ENCODE data around the gene ITIH1.

Gene ITIH1

DNA sequence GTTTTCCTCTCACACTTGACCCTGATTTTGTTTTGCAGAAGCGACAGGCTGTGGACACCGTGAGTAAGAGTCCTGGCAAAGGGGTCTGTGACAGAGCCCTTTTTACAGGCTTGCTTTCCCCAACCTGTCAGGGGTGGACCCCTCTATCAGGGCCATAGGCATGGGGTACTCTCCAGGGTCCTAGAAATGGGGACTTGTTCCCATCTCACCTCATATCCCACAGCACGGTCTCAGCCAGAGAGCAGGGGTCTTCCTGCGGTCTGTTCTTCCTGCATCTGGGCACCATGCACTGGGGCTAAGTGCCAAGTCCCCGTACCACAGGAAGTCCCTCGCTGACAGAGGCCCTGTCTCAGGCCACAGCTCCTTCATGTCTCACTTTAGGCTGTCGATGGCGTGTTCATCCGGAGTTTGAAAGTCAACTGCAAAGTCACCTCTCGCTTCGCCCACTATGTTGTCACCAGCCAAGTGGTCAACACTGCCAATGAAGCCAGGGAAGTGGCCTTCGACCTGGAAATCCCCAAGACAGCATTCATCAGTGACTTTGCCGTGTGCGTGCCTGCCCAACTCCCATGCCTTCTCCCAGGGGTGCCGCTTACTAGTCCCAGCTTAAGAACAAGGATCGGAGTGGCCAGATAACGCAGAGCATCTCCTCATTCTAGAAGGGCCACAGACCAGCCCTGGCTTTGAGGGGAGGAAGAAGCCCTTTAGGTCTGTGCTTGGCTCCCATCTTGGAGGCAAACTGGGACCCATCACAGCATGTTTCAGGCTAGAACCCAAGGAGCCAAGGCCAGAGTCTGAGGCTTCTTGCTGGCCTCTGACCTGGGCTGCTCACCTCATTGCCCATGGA is 783 bp downstream of the ITIH1 start:
- Histone ChIP-seq H3K4me3 (ENCODE audit: low read length) (no peak overlapping the region), H2AFZ (ENCODE audit: low read length) (no peak overlapping the region), H3K9me3 (replicated peaks; ENCODE audit: insufficient read depth, low read length) (no peaks in the 10 kb centered on the region), H3K79me2 (ENCODE audit: low read length) (no peaks in the 10 kb centered on the region), H3K27me3 (replicated peaks; ENCODE audit: insufficient read depth, low read length) (no peaks in the 10 kb centered on the region), H3F3A (ENCODE audit: insufficient read depth, low read length) (no peaks in the 10 kb centered on the region), H3K4me2 (ENCODE audit: low read depth, low read length) (no peak overlapping the region), H3K9ac (ENCODE audit: low read length) (no peak overlapping the region), H4K20me1 (ENCODE audit: insufficient read depth, low read length) (no peaks in the 10 kb centered on the region), H3K36me3 (replicated peaks; ENCODE audit: insufficient read depth, low read length) (no peaks in the 10 kb centered on the region), H3K27ac (ENCODE audit: low read length) (no peak overlapping the region), H3K4me1 (ENCODE audit: low read length) (no peaks in the 10 kb centered on the region), H3K9me2 (replicated peaks; ENCODE audit: insufficient read depth, low read length) (no peaks in the 10 kb centered on the region)
- no peak for DNase-seq
- TF ChIP-seq EZH2phosphoT487 (IDR thresholded peaks at IDR 0.05; ENCODE audit: low read length), result no peak
- TF ChIP-seq, protein P1, sequence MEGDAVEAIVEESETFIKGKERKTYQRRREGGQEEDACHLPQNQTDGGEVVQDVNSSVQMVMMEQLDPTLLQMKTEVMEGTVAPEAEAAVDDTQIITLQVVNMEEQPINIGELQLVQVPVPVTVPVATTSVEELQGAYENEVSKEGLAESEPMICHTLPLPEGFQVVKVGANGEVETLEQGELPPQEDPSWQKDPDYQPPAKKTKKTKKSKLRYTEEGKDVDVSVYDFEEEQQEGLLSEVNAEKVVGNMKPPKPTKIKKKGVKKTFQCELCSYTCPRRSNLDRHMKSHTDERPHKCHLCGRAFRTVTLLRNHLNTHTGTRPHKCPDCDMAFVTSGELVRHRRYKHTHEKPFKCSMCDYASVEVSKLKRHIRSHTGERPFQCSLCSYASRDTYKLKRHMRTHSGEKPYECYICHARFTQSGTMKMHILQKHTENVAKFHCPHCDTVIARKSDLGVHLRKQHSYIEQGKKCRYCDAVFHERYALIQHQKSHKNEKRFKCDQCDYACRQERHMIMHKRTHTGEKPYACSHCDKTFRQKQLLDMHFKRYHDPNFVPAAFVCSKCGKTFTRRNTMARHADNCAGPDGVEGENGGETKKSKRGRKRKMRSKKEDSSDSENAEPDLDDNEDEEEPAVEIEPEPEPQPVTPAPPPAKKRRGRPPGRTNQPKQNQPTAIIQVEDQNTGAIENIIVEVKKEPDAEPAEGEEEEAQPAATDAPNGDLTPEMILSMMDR (IDR thresholded peaks at IDR 0.05; ENCODE audit: low read length), result no peak

DNA sequence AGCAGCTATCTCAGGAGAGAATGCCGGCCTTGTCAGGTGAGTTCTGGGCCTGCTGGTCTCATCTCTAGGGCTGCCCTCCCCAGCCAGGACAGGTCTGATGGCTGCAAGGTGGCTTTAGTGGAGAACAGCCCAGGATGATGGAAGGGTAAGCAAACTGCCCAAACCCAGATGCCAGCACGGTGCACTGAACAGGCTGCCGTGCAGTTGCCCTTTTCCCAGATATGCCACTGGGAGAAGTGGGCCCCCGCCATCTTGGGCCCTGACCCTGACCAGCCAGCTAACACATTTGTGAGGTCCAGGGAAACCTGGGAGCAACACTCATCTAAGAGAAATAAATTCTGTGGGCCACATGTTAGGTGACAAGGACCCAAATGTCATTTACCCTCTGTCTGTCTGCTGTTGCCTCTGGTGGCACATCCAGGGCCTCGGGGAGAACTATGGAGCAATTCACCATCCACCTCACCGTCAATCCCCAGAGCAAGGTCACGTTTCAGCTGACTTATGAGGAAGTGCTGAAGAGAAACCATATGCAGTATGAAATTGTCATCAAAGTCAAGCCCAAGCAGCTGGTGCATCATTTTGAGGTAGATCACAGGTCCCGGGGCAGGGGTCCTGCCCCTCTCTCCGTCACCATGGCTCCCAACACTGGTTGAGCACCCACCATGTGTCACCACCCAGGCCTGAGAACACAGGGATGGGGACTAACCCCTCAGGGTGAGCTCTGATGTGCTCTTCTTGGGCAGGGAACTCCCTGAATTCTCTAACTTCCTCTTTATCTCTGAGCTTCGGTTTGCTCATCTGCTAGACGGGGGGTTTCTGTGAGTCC is 1.8 kb downstream of the ITIH1 start:
- Histone ChIP-seq H3K4me3 (ENCODE audit: low read length) (no peak overlapping the region), H3K27ac (ENCODE audit: low read length) (no peak overlapping the region), H3F3A (ENCODE audit: insufficient read depth, low read length) (no peaks in the 10 kb centered on the region), H4K20me1 (ENCODE audit: insufficient read depth, low read length) (no peaks in the 10 kb centered on the region), H3K79me2 (ENCODE audit: low read length) (no peaks in the 10 kb centered on the region), H3K4me1 (ENCODE audit: low read length) (no peaks in the 10 kb centered on the region), H2AFZ (ENCODE audit: low read length) (no peak overlapping the region; the same call in 1 of the 2 replicates), H3K36me3 (replicated peaks; ENCODE audit: insufficient read depth, low read length) (no peaks in the 10 kb centered on the region), H3K4me2 (ENCODE audit: low read depth, low read length) (no peak overlapping the region), H3K27me3 (replicated peaks; ENCODE audit: insufficient read depth, low read length) (no peaks in the 10 kb centered on the region), H3K9me3 (replicated peaks; ENCODE audit: insufficient read depth, low read length) (no peaks in the 10 kb centered on the region), H3K9ac (ENCODE audit: low read length) (no peak overlapping the region), H3K9me2 (replicated peaks; ENCODE audit: insufficient read depth, low read length) (no peaks in the 10 kb centered on the region)
- TF ChIP-seq, protein P1 (IDR thresholded peaks at IDR 0.05; ENCODE audit: low read length), result no peak
- TF ChIP-seq EZH2 (optimal IDR thresholded peaks at IDR 0.05; ENCODE audit: low read depth, low read length) (no peak), EZH2phosphoT487 (IDR thresholded peaks at IDR 0.05; ENCODE audit: low read length) (no peak)
- no peak for DNase-seq

DNA sequence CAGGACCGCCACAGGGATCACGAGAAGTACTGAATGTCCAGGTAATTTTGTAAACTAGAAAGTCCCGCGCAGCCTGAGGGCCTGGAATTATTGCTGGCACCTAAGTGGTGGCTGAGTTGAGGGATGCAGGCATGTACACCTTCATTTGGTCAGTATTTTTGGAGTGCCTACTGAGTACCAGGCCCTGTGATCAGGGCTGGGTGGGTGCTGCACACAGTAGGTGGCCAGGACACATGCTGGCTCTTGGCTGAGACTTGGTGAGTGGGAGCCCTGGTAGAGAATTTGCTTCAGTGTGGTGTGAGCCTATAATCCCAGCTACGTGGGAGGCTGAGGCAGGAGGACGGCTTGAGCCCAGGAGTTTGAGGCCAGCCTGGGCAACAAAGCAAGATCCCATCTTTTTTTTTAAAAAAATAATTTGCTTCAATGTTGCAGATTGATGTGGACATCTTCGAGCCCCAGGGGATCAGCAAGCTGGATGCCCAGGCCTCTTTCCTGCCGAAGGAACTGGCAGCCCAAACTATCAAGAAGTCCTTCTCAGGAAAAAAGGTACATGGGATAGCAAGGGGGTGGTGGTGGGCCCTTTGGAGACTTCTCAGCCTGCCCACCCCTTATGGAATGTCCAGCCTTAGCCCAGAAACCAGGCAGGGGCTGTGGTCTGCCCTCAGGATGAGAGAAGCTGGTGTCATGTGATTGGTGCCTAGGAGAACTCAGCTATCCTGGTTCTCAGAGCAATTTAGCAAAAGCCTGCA is 2.6 kb downstream of the ITIH1 start:
- H3K9me2 ChIP-seq (replicated peaks; ENCODE audit: insufficient read depth, low read length), result no peaks in the 10 kb centered on the region
- no peaks in the 10 kb centered on the region for H3K9me3 ChIP-seq (replicated peaks; ENCODE audit: insufficient read depth, low read length)
- no peaks in the 10 kb centered on the region for H3K27me3 ChIP-seq (replicated peaks; ENCODE audit: insufficient read depth, low read length)
- H3K4me3 ChIP-seq (ENCODE audit: low read length), result no peak overlapping the region
- H4K20me1 ChIP-seq (ENCODE audit: insufficient read depth, low read length), result no peaks in the 10 kb centered on the region
- no peak for DNase-seq
- H2AFZ ChIP-seq (ENCODE audit: low read length), result no peak overlapping the region
- no peaks in the 10 kb centered on the region for H3F3A ChIP-seq (ENCODE audit: insufficient read depth, low read length)
- H3K36me3 ChIP-seq (replicated peaks; ENCODE audit: insufficient read depth, low read length), result no peaks in the 10 kb centered on the region
- no peak overlapping the region for H3K4me2 ChIP-seq (ENCODE audit: low read depth, low read length)
- no peaks in the 10 kb centered on the region for H3K79me2 ChIP-seq (ENCODE audit: low read length)
- no peak overlapping the region for H3K9ac ChIP-seq (ENCODE audit: low read length)
- H3K4me1 ChIP-seq (ENCODE audit: low read length), result no peaks in the 10 kb centered on the region
- H3K27ac ChIP-seq (ENCODE audit: low read length), result no peak overlapping the region
- no peak for TF ChIP-seq EZH2 (optimal IDR thresholded peaks at IDR 0.05; ENCODE audit: low read depth, low read length)
- TF ChIP-seq, protein P1 (IDR thresholded peaks at IDR 0.05; ENCODE audit: low read length), result no peak
- TF ChIP-seq EZH2phosphoT487 (IDR thresholded peaks at IDR 0.05; ENCODE audit: low read length), result no peak

Data from MM.1S (cell line).